Epithelial cell of proximal tubule (primary cell): ENCODE results near the gene CFAP221. TPM values are rescaled to one million over a fixed set of nuclear protein-coding genes. Genes with fewer than 3 reads are reported as not detected.

ENCODE experiments used
- DNase-seq: peaks from one replicate; pipeline ENCODE4 v3.0.0-alpha.2; 2011; ENCODE audit warnings: low read depth
- H3K4me3 ChIP-seq: 2 replicates; pipeline ENCODE4 v1.5.1; 2011; ENCODE audit warnings: low read depth, mild to moderate bottlenecking, low read length
- total RNA-seq: library from RNA; depleted of rRNA; stranded (reverse); fragments of >200 nt; gene quantifications from 2 replicates; pipeline ENCODE4 v1.2.3, GENCODE V29; 2015
- TF ChIP-seq, protein P1 (sequence below): conservative IDR thresholded peaks from 2 replicates; pipeline ENCODE4 v1.5.1; 2012; ENCODE audit warnings: low read depth, mild to moderate bottlenecking, low read length

The CFAP221 gene
- total RNA-seq, 1 donor from 2014 or later, result not detected

GRCh38 chr2:119567292-119567691 is 23.0 kb downstream of the CFAP221 start:
- no peak for DNase-seq
- no peak overlapping the region for H3K4me3 ChIP-seq
- TF ChIP-seq, protein P1, sequence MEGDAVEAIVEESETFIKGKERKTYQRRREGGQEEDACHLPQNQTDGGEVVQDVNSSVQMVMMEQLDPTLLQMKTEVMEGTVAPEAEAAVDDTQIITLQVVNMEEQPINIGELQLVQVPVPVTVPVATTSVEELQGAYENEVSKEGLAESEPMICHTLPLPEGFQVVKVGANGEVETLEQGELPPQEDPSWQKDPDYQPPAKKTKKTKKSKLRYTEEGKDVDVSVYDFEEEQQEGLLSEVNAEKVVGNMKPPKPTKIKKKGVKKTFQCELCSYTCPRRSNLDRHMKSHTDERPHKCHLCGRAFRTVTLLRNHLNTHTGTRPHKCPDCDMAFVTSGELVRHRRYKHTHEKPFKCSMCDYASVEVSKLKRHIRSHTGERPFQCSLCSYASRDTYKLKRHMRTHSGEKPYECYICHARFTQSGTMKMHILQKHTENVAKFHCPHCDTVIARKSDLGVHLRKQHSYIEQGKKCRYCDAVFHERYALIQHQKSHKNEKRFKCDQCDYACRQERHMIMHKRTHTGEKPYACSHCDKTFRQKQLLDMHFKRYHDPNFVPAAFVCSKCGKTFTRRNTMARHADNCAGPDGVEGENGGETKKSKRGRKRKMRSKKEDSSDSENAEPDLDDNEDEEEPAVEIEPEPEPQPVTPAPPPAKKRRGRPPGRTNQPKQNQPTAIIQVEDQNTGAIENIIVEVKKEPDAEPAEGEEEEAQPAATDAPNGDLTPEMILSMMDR, result no peak

DNA sequence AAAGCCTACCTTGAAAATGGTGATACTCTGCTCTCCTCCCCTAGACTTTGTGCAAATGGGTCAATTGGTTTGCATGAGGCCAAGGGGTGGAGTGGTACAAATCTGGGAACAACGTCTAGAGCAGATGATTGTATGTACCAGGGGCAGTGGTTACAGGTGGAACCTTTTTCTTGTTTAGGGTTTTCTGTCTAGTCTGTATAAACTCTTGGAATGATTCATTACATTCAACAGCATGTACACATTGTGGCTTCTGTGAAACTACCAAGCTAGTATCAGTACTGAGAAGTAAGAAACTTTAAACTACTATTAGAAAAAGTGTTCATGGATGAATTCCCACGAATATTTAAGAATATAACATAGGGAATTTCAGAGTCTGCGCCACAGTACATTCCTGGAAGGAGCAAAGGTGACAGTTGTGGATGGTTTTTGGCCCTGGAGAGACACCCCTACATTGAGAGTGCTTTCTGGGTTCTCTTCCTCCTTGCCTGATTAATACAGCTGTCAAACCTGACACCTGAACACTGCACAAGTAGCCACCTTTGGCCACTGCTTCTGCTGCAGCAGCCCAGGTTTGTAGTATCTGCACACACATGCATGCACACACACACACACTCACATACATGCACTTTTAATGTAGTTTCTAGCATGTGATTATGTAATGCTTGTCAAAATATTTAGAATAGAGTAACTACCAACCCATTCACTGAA is 30.0 kb downstream of the CFAP221 start:
- TF ChIP-seq, protein P1, result no peak
- DNase-seq, result no peak
- H3K4me3 ChIP-seq, result no peak overlapping the region

GRCh38 chr2:119574864-119575263 is 30.6 kb downstream of the CFAP221 start:
- TF ChIP-seq, protein P1, result no peak
- H3K4me3 ChIP-seq, result no peak overlapping the region
- DNase-seq, result no peak

- no peak for DNase-seq
- TF ChIP-seq, protein P1, result no peak
- no peak overlapping the region for H3K4me3 ChIP-seq
These were observed 31.2 kb downstream of the CFAP221 start for GRCh38 chr2:119575439-119575838.

DNA sequence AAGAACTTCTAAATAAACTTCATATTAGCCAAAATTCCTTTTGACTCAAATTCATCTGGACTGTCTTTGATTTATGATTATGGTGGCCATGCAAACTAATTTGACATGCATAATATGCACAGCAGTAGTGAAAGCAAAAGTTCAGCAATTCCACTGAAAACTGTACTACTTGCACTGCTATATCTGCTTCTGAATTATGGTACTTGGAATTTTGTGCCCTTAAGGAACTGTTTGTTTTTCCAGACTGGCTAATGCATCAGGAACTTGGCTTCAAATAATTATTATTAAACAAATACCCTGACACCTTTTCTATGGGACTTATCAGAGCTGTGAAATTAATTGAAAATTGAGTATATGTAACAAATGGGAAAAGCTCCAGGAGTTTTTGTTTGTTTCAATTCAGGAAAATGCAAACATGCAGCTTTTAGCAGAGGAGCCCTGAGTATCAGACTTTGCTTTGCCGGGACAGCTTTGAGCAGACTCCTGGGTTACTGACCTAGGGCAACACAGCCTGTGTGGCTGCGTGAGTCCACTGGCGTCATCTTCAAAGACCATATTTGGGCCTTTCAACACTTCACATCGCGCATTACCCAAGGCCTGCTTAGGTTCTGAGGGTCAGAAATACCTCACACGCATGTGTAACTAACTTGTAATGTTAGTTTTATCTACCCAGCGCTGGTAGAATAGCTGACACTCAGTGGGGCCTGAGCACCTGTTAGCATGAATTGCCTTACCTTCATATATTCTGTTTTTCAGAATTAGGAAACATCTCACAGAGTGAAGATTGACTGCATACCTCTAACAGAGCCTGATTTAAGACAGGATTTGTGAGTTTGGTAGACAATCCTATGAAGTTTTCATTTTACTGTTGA is 35.4 kb downstream of the CFAP221 start:
- no peak for DNase-seq
- H3K4me3 ChIP-seq, result no peak overlapping the region
- TF ChIP-seq, protein P1, result no peak

DNA sequence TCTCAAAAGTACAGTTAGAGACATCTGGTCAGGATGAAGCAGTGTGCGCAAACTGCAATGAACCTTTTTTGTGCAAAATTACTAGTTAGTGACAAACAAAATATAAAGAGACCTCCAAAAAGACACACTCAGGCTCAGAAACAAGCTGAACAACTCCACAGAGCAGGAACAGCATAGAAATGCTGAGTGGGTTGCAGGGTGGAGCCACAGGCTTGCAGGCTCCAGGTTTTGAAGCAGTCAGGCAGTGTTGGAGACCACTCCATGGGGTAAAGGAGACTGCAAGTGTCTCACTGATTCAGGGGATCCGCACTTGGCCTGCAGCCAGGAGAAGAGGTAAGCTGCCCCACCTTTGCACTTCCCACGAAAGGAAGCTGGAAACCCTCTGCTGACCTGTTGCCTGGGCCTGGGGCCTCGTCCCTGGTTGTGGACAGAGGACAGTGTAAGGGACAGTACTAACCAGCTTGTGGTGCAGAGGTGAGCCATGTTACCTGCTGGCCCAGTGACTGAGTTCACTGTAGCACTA is 36.4 kb downstream of the CFAP221 start:
- DNase-seq, result no peak
- TF ChIP-seq, protein P1, result no peak

More for the DNA sequence above, 36.4 kb downstream of the CFAP221 start:
- no peak overlapping the region for H3K4me3 ChIP-seq
